ENCODE measurements around the gene TRIP6.

The TRIP6 gene

GRCh38 chr7:100888988-100889750 is 22.0 kb downstream of the TRIP6 start, which contains the start of gene UFSP1:
Gene UFSP1, minus strand, starts transcription at chr7:100889715. Its CDS starts 444 bp downstream, at chr7:100889271.
- no peak for DNase-seq
- peak within 1 kb of the TSS; percentile 85 for H3K4me3 ChIP-seq (ENCODE audit: low read depth, low read length)

GRCh38 chr7:100890653-100891567 is 23.7 kb downstream of the TRIP6 start:
- Histone ChIP-seq H3K9me3 (no peaks in the 10 kb centered on the region), H3K4me1 (peaks cover 10% of the 10 kb centered on the region; the same call in 1 of the 2 replicates), H3K27me3 (peaks cover 8% of the 10 kb centered on the region), H3K4me3 (ENCODE audit: low read depth, low read length) (peak overlapping the region; percentile 62), H3K36me3 (peaks cover 35% of the 10 kb centered on the region)
- no peak for DNase-seq
- TF ChIP-seq, protein P1, sequence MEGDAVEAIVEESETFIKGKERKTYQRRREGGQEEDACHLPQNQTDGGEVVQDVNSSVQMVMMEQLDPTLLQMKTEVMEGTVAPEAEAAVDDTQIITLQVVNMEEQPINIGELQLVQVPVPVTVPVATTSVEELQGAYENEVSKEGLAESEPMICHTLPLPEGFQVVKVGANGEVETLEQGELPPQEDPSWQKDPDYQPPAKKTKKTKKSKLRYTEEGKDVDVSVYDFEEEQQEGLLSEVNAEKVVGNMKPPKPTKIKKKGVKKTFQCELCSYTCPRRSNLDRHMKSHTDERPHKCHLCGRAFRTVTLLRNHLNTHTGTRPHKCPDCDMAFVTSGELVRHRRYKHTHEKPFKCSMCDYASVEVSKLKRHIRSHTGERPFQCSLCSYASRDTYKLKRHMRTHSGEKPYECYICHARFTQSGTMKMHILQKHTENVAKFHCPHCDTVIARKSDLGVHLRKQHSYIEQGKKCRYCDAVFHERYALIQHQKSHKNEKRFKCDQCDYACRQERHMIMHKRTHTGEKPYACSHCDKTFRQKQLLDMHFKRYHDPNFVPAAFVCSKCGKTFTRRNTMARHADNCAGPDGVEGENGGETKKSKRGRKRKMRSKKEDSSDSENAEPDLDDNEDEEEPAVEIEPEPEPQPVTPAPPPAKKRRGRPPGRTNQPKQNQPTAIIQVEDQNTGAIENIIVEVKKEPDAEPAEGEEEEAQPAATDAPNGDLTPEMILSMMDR (IDR thresholded peaks at IDR 0.05; ENCODE audit: low read depth, low read length) = no peak

More at GRCh38 chr7:100888988-100889750, 22.0 kb downstream of the TRIP6 start, which contains the start of gene UFSP1:
- TF ChIP-seq, protein P1 (IDR thresholded peaks at IDR 0.05; ENCODE audit: low read depth, low read length) = no peak
- Histone ChIP-seq H3K4me1 (peaks cover 7% of the 10 kb centered on the region; the same call in 1 of the 2 replicates), H3K9me3 (no peaks in the 10 kb centered on the region), H3K36me3 (peaks cover 51% of the 10 kb centered on the region), H3K27me3 (no peaks in the 10 kb centered on the region)

DNA sequence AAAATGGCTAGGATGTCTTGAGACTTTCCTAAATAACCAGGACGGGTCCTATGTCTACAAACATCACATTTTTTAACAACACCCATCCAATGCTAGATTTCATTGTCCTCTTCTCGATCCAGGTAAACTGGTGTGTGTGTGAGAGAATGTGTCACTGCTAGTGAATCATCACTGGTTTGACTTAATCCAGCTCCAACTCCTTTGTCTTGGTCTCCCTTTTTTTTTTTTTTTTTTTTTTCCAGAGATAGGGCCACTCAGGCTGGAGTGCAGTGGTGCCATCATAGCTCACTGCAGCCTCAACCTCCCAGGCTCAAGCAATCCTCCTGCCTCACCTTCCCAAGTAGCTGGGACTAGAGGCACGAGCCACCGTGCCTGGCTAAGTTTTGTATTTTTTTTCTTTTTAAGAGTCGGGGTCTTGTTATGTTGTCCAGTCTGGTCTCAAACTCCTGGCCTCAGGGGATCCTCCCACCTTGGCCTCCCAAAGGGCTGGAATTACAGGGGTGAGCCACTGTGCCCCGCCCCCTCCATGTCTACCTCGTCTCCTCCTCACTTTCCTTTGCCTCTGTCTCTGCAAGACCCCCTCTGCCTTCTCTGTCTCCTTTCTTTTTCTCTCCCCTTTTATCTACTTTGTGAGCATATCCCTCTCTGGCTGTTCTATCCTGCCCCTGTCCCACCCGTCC is 24.5 kb downstream of the TRIP6 start:
- no peak for DNase-seq
- Histone ChIP-seq H3K36me3 (peaks cover 27% of the 10 kb centered on the region), H3K27me3 (peaks cover 16% of the 10 kb centered on the region), H3K4me3 (ENCODE audit: low read depth, low read length) (no peak overlapping the region), H3K9me3 (no peaks in the 10 kb centered on the region), H3K4me1 (peaks cover 10% of the 10 kb centered on the region; the same call in 1 of the 2 replicates)
- TF ChIP-seq, protein P1 (IDR thresholded peaks at IDR 0.05; ENCODE audit: low read depth, low read length) = no peak

GRCh38 chr7:100892364-100893317 is 25.5 kb downstream of the TRIP6 start:
- DNase-seq = no peak
- TF ChIP-seq, protein P1 (IDR thresholded peaks at IDR 0.05; ENCODE audit: low read depth, low read length) = no peak
- Histone ChIP-seq H3K27me3 (peaks cover 26% of the 10 kb centered on the region), H3K36me3 (peaks cover 17% of the 10 kb centered on the region), H3K4me1 (peaks cover 10% of the 10 kb centered on the region; the same call in 1 of the 2 replicates), H3K4me3 (ENCODE audit: low read depth, low read length) (no peak overlapping the region), H3K9me3 (no peaks in the 10 kb centered on the region)

- Histone ChIP-seq H3K36me3 (peaks cover 10% of the 10 kb centered on the region), H3K4me1 (peaks cover 6% of the 10 kb centered on the region; the same call in 1 of the 2 replicates), H3K4me3 (ENCODE audit: low read depth, low read length) (no peak overlapping the region), H3K9me3 (no peaks in the 10 kb centered on the region), H3K27me3 (peaks cover 30% of the 10 kb centered on the region)
- TF ChIP-seq, protein P1 (IDR thresholded peaks at IDR 0.05; ENCODE audit: low read depth, low read length) = no peak
- DNase-seq = no peak
Measured at GRCh38 chr7:100893318-100893895, 26.2 kb downstream of the TRIP6 start.

All from BE2C (cell line).